Endothelial cell of umbilical vein (primary cell): Measurements from ENCODE around the gene CTSA.

Experiments used
- FOS ChIP-seq: IDR thresholded peaks from 2 replicates; pipeline ENCODE4 v1.6.1; 2011; ENCODE audit warnings: mild to moderate bottlenecking, low read length, moderate library complexity, borderline replicate concordance; ENCODE audit not compliant: insufficient read depth
- POLR2A ChIP-seq: IDR thresholded peaks from 2 replicates; pipeline ENCODE4 v1.6.1; 2012; ENCODE audit warnings: low read depth, mild to moderate bottlenecking, control low read depth, low read length
- POLR2AphosphoS5 ChIP-seq: IDR thresholded peaks from 2 replicates; pipeline ENCODE4 v1.6.1; 2012; ENCODE audit warnings: low read depth, mild to moderate bottlenecking, control low read depth, low read length, moderate library complexity; ENCODE audit not compliant: insufficient read depth

DNA sequence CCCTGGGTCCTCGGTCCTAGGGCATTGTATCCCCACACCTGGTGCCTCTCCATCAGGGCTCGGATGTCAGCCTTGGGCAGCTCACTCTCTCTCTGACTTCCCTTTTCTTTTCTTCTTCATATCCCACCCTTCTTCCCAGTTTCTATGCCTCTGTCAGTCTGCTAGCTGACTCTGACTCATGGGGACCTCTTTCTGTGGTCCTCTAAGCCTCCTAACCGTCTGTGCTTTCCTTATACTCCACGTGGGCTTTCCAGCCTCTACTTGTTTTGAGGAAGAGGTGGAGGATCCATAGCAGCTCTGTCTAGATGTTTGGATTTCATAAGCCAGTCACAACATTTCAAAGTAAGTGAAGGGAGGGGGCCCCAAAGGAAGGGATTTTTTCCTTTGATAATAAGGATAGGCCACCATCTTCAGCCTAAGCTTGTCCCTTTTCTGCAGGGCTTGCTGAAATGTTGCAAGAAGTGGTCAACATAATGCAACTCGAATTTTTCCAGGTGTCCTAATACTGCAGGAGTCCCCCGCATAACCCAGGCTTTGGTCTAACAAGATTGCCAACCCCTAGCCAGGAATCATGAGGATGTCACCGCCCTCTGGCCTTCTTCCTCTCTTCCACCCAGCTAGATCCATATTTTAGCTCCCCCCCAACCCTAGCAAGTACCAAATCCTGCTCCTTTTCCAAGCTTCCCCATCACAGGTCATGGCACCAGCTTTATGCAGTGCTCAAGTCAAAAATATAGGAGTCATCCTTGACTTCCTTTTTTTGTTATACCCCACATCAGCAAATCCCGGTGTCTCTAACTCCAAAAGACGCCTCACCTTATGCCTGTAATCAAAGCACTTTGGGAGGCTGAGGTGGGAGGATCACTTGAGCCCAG is 29.6 kb downstream of the CTSA start:
- TF ChIP-seq POLR2A (no peak), FOS (no peak), POLR2AphosphoS5 (no peak)
